GM12878 (cell line): ENCODE measurements around the gene ITK. TPM values are rescaled to one million over a fixed set of nuclear protein-coding genes. Genes with fewer than 3 reads are reported as not detected.
A peak's percentile ranks its signal among the peaks of the same experiment; 100 is the strongest.

Experiments used
- ATAC-seq: fragments of 200-7000 bp; cut with Tn5 transposase; 3 replicates; pipeline ENCODE4 v1.9.1; 2020; ENCODE audit warnings: mild to moderate bottlenecking, moderate library complexity
- BruUV-seq: library from RNA; stranded (reverse); fragments of 400-500 nt; replicated peaks from 2 replicates; lab custom pipeline; 2021; lab: Mats Ljungman, UMichigan
- CTCF ChIA-PET: fragments of 300-600 bp; sonication (Branson Sonifier 250); formaldehyde crosslinking; extraction: SDS; loops from one replicate; lab custom pipeline; 2021; ENCODE audit warnings: inconsistent platforms; lab: Yijun Ruan, JAX
- POLR2A ChIA-PET: fragments of 350-600 bp; formaldehyde crosslinking; extraction: SDS; loops from one replicate; lab custom pipeline; 2021; ENCODE audit warnings: inconsistent platforms; lab: Charles Lee
- RAD21 ChIA-PET: fragments of 300-600 bp; sonication (Branson Sonifier 250); formaldehyde crosslinking; loops from one replicate; lab custom pipeline; 2023; ENCODE audit warnings: antibody characterized with exemption; ENCODE audit not compliant: unreplicated experiment; lab: Charles Lee
- SMC1A ChIA-PET: fragments of 300-600 bp; sonication (Branson Sonifier 250); formaldehyde crosslinking; loops from one replicate; lab custom pipeline; 2023; ENCODE audit not compliant: unreplicated experiment, uncharacterized antibody; lab: Charles Lee
- DNase-seq: peaks from one replicate; pipeline ENCODE4 v3.0.0-alpha.2; 2011; ENCODE audit warnings: low read depth, low spot score
- FAIRE-seq: peaks from 3 replicates; lab custom pipeline; 2011; peaks lifted over from hg19 to GRCh38; lab: Jason Lieb, UNC
- H2AFZ ChIP-seq: 2 replicates; pipeline ENCODE4 v1.6.0; 2011; ENCODE audit warnings: low read depth, low read length, control low read depth; ENCODE audit not compliant: control insufficient read depth
- H3K27ac ChIP-seq: 2 replicates; pipeline ENCODE4 v1.5.1; 2011; ENCODE audit warnings: control low read depth; ENCODE audit not compliant: control insufficient read depth, insufficient read depth
- H3K27me3 ChIP-seq, 2 experiments: replicated peaks in 1 of 2; 2 replicates each; pipeline versions ENCODE4 v1.6.0 to v1.6.1; 2011; ENCODE audit warnings: low read length in 1 of 2; ENCODE audit not compliant: control insufficient read depth in 2 of 2, insufficient read depth in 2 of 2
- H3K36me3 ChIP-seq, 2 experiments: 2 replicates each; pipeline ENCODE4 v1.5.1; 2011; ENCODE audit warnings: low read length in 1 of 2; ENCODE audit not compliant: control insufficient read depth in 2 of 2, insufficient read depth in 2 of 2
- H3K4me1 ChIP-seq: 2 replicates; pipeline ENCODE4 v1.6.1; 2011; ENCODE audit warnings: mild to moderate bottlenecking, low read length, moderate library complexity, mixed read lengths; ENCODE audit not compliant: control insufficient read depth, insufficient read depth
- H3K4me2 ChIP-seq: 2 replicates; pipeline ENCODE4 v1.6.0; 2011; ENCODE audit warnings: control low read depth; ENCODE audit not compliant: control insufficient read depth, insufficient read depth
- H3K4me3 ChIP-seq: fragments of 200-600 bp; sonication (generic); 2 replicates; pipeline ENCODE4 v1.5.1; 2016
- H3K79me2 ChIP-seq: 2 replicates; pipeline ENCODE4 v1.6.0; 2011; ENCODE audit warnings: low read length; ENCODE audit not compliant: control insufficient read depth, insufficient read depth
- H3K9ac ChIP-seq: 2 replicates; pipeline ENCODE4 v1.8.0; 2011; ENCODE audit warnings: low read length, control low read depth, mixed read lengths; ENCODE audit not compliant: control insufficient read depth, insufficient read depth
- H3K9me3 ChIP-seq: replicated peaks from 3 replicates; pipeline ENCODE4 v1.5.1; 2011; ENCODE audit warnings: mild to moderate bottlenecking, low read length; ENCODE audit not compliant: control insufficient read depth, insufficient read depth
- H4K20me1 ChIP-seq: 2 replicates; pipeline ENCODE4 v1.6.0; 2011; ENCODE audit not compliant: control insufficient read depth, insufficient read depth
- ATF7 ChIP-seq: fragments of 450-650 bp; IDR thresholded peaks from 2 replicates; pipeline ENCODE4 v1.6.1; 2016; ENCODE audit warnings: low read depth, mild to moderate bottlenecking
- CHD4 ChIP-seq: fragments of 200-600 bp; sonication (generic); IDR thresholded peaks from 2 replicates; pipeline ENCODE4 v1.6.1; 2016; ENCODE audit warnings: mild to moderate bottlenecking
- GABPA ChIP-seq: IDR thresholded peaks from 2 replicates; pipeline ENCODE4 v1.6.1; 2014; ENCODE audit warnings: antibody characterized with exemption, low read depth, mild to moderate bottlenecking, inconsistent platforms
- HCFC1 ChIP-seq: fragments of 150-350 bp; IDR thresholded peaks from 2 replicates; pipeline ENCODE4 v1.6.1; 2014; ENCODE audit warnings: low read length
- JUND ChIP-seq: IDR thresholded peaks from 2 replicates; pipeline ENCODE4 v1.6.1; 2012; ENCODE audit warnings: low read depth, mild to moderate bottlenecking, low read length, improper control_type of control experiment, moderate library complexity
- RUNX3 ChIP-seq: IDR thresholded peaks from 2 replicates; pipeline ENCODE4 v1.6.1; 2012; ENCODE audit warnings: low read length, inconsistent platforms
- YBX1 ChIP-seq: fragments of 450-650 bp; IDR thresholded peaks from 2 replicates; pipeline ENCODE4 v1.6.1; 2016; ENCODE audit warnings: antibody characterized with exemption
- WGBS: methylation state at CpG from one replicate; pipeline ENCODE4 v1.1.6; 2016; ENCODE audit warnings: low lambda C conversion rate; ENCODE audit not compliant: insufficient replicate concordance, insufficient coverage; ENCODE audit errors: missing lambda C conversion rate; 5-methylcytosine and 5-hydroxymethylcytosine counted together
- in situ Hi-C: fragments of 300-500 bp; cut with MboI; formaldehyde crosslinking; loops from 9 replicates; pipeline ENCODE4 v1.14.3; 2018; ENCODE audit warnings: mixed read lengths
- intact Hi-C: fragments of 100-400 bp; cut with micrococcal nuclease; formaldehyde crosslinking; loops from one replicate; pipeline ENCODE4 v1.14.2; 2022; ENCODE audit not compliant: unreplicated experiment
- polyA plus RNA-seq, 11 experiments: library from polyadenylated mRNA; depleted of rRNA in 4 of 11; unstranded in 6 of 11; stranded (reverse) in 5 of 11; fragments of >200 nt; fragmentation: Nextera tagmentation in 4 of 11; fragmentation: Illumina TruSeq in 1 of 11; extraction: Ambion mirVana in 4 of 11; extraction: Trizol in 1 of 11; gene quantifications; 1 replicate in 1 of 11; 2 replicates in 10 of 11; pipeline versions ENCODE4 v1.2.1 to v1.2.3, GENCODE V29; 2011 to 2016; ENCODE audit warnings: inconsistent platforms in 2 of 11, missing spikeins in 2 of 11, low read depth in 1 of 11
- total RNA-seq, 4 experiments: library from RNA; depleted of rRNA in 3 of 4; stranded (reverse); fragments of >200 nt in 3 of 4; fragmentation: Illumina TruSeq in 1 of 4; extraction: Trizol in 1 of 4; gene quantifications; 2 replicates each; pipeline versions ENCODE4 v1.2.1 to v1.2.3, GENCODE V29; 2013 to 2021

Gene ITK
- total and polyA plus RNA-seq, 10 of the 15 experiments (the other 5 are each of a cell fraction or from before 2014, with no cell fraction given): 0.05 to 2.4 (median 0.76) TPM

DNA sequence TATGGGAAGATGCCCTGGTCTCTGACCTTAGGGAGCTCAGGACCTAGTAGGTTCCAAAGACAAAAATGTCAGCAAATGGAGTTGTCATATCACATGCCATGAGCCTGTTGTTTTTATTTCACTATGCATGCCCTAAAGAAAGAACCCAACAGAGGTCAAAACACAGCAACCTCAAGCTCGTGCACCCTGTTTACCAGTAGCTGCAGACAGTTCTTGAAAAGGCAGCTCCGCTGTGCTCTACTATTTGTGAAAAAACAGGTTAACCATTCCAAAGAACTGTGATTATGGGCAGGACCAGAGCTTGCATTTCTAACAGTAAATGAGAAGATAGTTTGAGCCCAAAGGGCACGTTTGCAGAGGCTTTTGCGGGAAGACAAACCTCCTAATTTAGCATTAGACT lies 22.8 kb downstream of the ITK start:
- DNase-seq (no peak), FAIRE-seq (no peak), ATAC-seq (no peak)
- Histone ChIP-seq H3K27ac (no peak overlapping the region), H3K4me2 (no peak overlapping the region), H3K79me2 (no peaks in the 10 kb centered on the region), H3K9me3 (no peaks in the 10 kb centered on the region; the same call in 2 of the 3 replicates), H3K4me3 (no peak overlapping the region), H3K9ac (no peak overlapping the region), H3K4me1 (no peaks in the 10 kb centered on the region), H3K36me3 (no peaks in the 10 kb centered on the region), H4K20me1 (no peaks in the 10 kb centered on the region; the same call in 1 of the 2 replicates), H3K27me3 (no peaks in the 10 kb centered on the region), H2AFZ (no peak overlapping the region)
- RAD21 ChIA-PET: interaction anchor here (1.1 to 1.2 kb wide), 2 partner anchors 12 to 54 kb away, joined by 3 to 4 read pairs; no protein-coding TSS in a partner anchor
- CTCF ChIA-PET: interaction anchor here (0.9 to 1.2 kb wide), 5 partner anchors 8 to 51 kb away, joined by 3 to 4 read pairs (median 4); no protein-coding TSS in a partner anchor
- 89% methylated on average over 4 of the region's 4 CpGs for WGBS
- SMC1A ChIA-PET: interaction anchor here (0.5 to 1.9 kb wide), 5 partner anchors 9 to 538 kb away, joined by 3 to 6 read pairs (median 3); no protein-coding TSS in a partner anchor
- TF ChIP-seq ATF7 (no peak), RUNX3 (no peak), CHD4 (no peak), YBX1 (no peak)
- intact Hi-C loops (no loop called here), in situ Hi-C loops (no loop called here)
- POLR2A ChIA-PET: interaction anchor here (1.2 to 1.3 kb wide), 2 partner anchors 13 to 47 kb away, joined by 3 read pairs; no protein-coding TSS in a partner anchor
- no TSS peak for BruUV-seq

DNA sequence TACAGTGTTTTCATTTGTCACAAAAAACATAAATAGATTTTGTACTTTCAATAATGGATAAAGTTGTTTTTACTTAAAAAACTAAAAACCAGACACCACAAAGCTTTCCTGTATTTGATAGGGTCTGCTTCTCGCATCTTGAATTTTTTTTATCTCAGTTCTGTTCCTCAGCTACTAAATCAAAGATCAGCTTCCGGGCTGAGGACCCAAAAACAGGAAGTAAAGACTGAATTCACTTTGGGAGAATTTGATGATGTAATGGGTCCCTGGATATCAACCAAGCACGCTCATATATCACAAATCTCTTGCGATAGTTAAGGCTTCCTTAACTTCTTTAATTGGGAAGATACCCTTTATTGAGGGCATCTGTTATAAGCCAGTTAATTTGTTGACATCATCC lies 24.1 kb downstream of the ITK start:
- Histone ChIP-seq H2AFZ (peak overlapping the region; percentile 54), H4K20me1 (no peaks in the 10 kb centered on the region; the same call in 1 of the 2 replicates), H3K79me2 (no peaks in the 10 kb centered on the region), H3K27me3 (no peaks in the 10 kb centered on the region), H3K36me3 (no peaks in the 10 kb centered on the region), H3K4me1 (no peaks in the 10 kb centered on the region), H3K9ac (no peak overlapping the region), H3K9me3 (no peaks in the 10 kb centered on the region; the same call in 2 of the 3 replicates), H3K27ac (no peak overlapping the region), H3K4me3 (no peak overlapping the region), H3K4me2 (no peak overlapping the region)
- FAIRE-seq (no peak), ATAC-seq (no peak; the same call in 2 of the 3 replicates), DNase-seq (no peak)
- TF ChIP-seq JUND (no peak), HCFC1 (no peak), ATF7 (peak; percentile 28; the same call in 1 of the 2 replicates), GABPA (peak; percentile 32; the same call in 1 of the 2 replicates)
- in situ Hi-C loops (no loop called here), intact Hi-C loops (no loop called here)
- ChIA-PET CTCF (interaction anchor here (0.7 to 2.5 kb wide), 4 partner anchors 9 to 56 kb away, joined by 3 to 10 read pairs (median 4); no protein-coding TSS in a partner anchor), POLR2A (interaction anchor here (1.3 kb wide), 1 partner anchor 46 kb away, joined by 3 read pairs; no protein-coding TSS in a partner anchor), SMC1A (interaction anchor here (0.6 to 1.9 kb wide), 10 partner anchors 9 to 123 kb away, joined by 3 to 11 read pairs (median 4); no protein-coding TSS in a partner anchor), RAD21 (interaction anchor here (1.1 to 1.5 kb wide), 3 partner anchors 33 to 57 kb away, joined by 3 to 4 read pairs (median 3); no protein-coding TSS in a partner anchor)
- no TSS peak for BruUV-seq
- WGBS: 26% methylated on average over 4 of the region's 4 CpGs
